Neural cell (in vitro differentiated cells): ENCODE measurements around the gene CACNA1C. TPM values are rescaled to one million over a fixed set of nuclear protein-coding genes. Genes with fewer than 3 reads are reported as not detected.

Experiments used
- H2AFZ ChIP-seq: fragments of 200-600, 300-800 bp; sonication (generic), shearing (Covaris generic); 2 replicates; pipeline ENCODE4 v1.6.0; 2014; ENCODE audit warnings: low read depth, mild to moderate bottlenecking, antibody characterized with exemption, low read length, moderate library complexity
- H3F3A ChIP-seq: fragments of 200-600 bp; shearing (Covaris generic); 2 replicates; pipeline ENCODE4 v1.6.1; 2016; ENCODE audit warnings: mild to moderate bottlenecking, moderate library complexity, mixed read lengths, antibody characterized with exemption, low read length; ENCODE audit not compliant: insufficient read depth, poor library complexity, severe bottlenecking
- H3K27ac ChIP-seq: fragments of 200-600, 300-800 bp; sonication (generic), shearing (Covaris generic); 2 replicates; pipeline ENCODE4 v1.5.1; 2014; ENCODE audit warnings: mild to moderate bottlenecking, low read length, moderate library complexity
- H3K27me3 ChIP-seq: fragments of 300-800, 200-600 bp; sonication (generic), shearing (Covaris generic); 2 replicates; pipeline ENCODE4 v1.6.0; 2014; ENCODE audit warnings: mild to moderate bottlenecking, low read depth, low read length, moderate library complexity; ENCODE audit not compliant: insufficient read depth
- H3K36me3 ChIP-seq: fragments of 300-800, 200-600 bp; sonication (generic), shearing (Covaris generic); 2 replicates; pipeline ENCODE4 v1.5.1; 2014; ENCODE audit warnings: mild to moderate bottlenecking, antibody characterized with exemption, low read length, moderate library complexity; ENCODE audit not compliant: insufficient read depth
- H3K4me2 ChIP-seq: fragments of 300-800, 200-600 bp; sonication (generic), shearing (Covaris generic); 2 replicates; pipeline ENCODE4 v1.6.0; 2014; ENCODE audit warnings: mild to moderate bottlenecking, low read length
- H3K4me3 ChIP-seq: fragments of 300-800, 200-600 bp; sonication (generic), shearing (Covaris generic); 2 replicates; pipeline ENCODE4 v1.5.1; 2014; ENCODE audit warnings: mild to moderate bottlenecking, low read length, moderate library complexity
- H3K79me2 ChIP-seq: fragments of 200-600 bp; shearing (Covaris generic); replicated peaks from 2 replicates; pipeline ENCODE4 v1.6.0; 2014; ENCODE audit warnings: mild to moderate bottlenecking, low read length, moderate library complexity; ENCODE audit not compliant: insufficient read depth
- H3K9ac ChIP-seq: fragments of 300-800, 200-600 bp; sonication (generic), shearing (Covaris generic); 2 replicates; pipeline ENCODE4 v1.6.1; 2016; ENCODE audit warnings: mild to moderate bottlenecking, low read length, mixed read lengths
- H3K9me2 ChIP-seq: fragments of 200-600 bp; shearing (Covaris generic); 2 replicates; pipeline ENCODE4 v1.6.1; 2016; ENCODE audit warnings: mild to moderate bottlenecking, low read length, mixed read lengths; ENCODE audit not compliant: insufficient read depth
- H3K9me3 ChIP-seq: fragments of 200-600, 300-800 bp; sonication (generic), shearing (Covaris generic); 2 replicates; pipeline ENCODE4 v1.6.1; 2016; ENCODE audit warnings: mild to moderate bottlenecking, mixed run types, low read length, moderate library complexity, mixed read lengths
- H4K20me1 ChIP-seq: fragments of 200-600 bp; shearing (Covaris generic); 2 replicates; pipeline ENCODE4 v1.6.1; 2016; ENCODE audit warnings: mild to moderate bottlenecking, mixed run types; ENCODE audit not compliant: insufficient read depth
- CTCF ChIP-seq: fragments of 450-650 bp; IDR thresholded peaks from 2 replicates; pipeline ENCODE4 v1.5.1; 2014; ENCODE audit warnings: antibody characterized with exemption, mild to moderate bottlenecking, moderate library complexity; ENCODE audit not compliant: poor library complexity, severe bottlenecking
- EP300 ChIP-seq: fragments of 450-650 bp; conservative IDR thresholded peaks from 2 replicates; pipeline ENCODE4 v1.6.1; 2014; ENCODE audit warnings: antibody characterized with exemption, mild to moderate bottlenecking, moderate library complexity; ENCODE audit not compliant: poor library complexity, severe bottlenecking
- EZH2 ChIP-seq: fragments of 200-600, 300-800 bp; shearing (Covaris generic), sonication (generic); IDR thresholded peaks from 2 replicates; pipeline ENCODE4 v1.6.1; 2014; ENCODE audit warnings: antibody characterized with exemption, low read length, borderline replicate concordance, mild to moderate bottlenecking; ENCODE audit not compliant: insufficient read depth, poor library complexity, severe bottlenecking
- MXI1 ChIP-seq: fragments of 450-650 bp; conservative IDR thresholded peaks from 2 replicates; pipeline ENCODE4 v1.6.1; 2014; ENCODE audit warnings: antibody characterized with exemption, mild to moderate bottlenecking; ENCODE audit not compliant: poor library complexity, severe bottlenecking
- POLR2AphosphoS5 ChIP-seq: IDR thresholded peaks from 2 replicates; pipeline ENCODE4 v1.6.1; 2012
- RAD21 ChIP-seq: fragments of 450-650 bp; conservative IDR thresholded peaks from 2 replicates; pipeline ENCODE4 v1.6.1; 2014; ENCODE audit warnings: antibody characterized with exemption, mild to moderate bottlenecking, moderate library complexity
- REST ChIP-seq: IDR thresholded peaks from 2 replicates; pipeline ENCODE4 v1.6.1; 2012; ENCODE audit warnings: borderline replicate concordance
- SMC3 ChIP-seq: fragments of 450-650 bp; conservative IDR thresholded peaks from 2 replicates; pipeline ENCODE4 v1.6.1; 2014; ENCODE audit warnings: antibody characterized with exemption, mild to moderate bottlenecking, moderate library complexity; ENCODE audit not compliant: poor library complexity
- TAF1 ChIP-seq: IDR thresholded peaks from 2 replicates; pipeline ENCODE4 v1.6.1; 2012; ENCODE audit warnings: low read depth
- polyA plus RNA-seq: library from polyadenylated mRNA; depleted of rRNA; stranded (reverse); fragments of >200 nt; gene quantifications from 2 replicates; pipeline ENCODE4 v1.2.3, GENCODE V29; 2014

CACNA1C gene
- polyA plus RNA-seq, 1 donor from 2014 or later = 9.7 TPM

DNA sequence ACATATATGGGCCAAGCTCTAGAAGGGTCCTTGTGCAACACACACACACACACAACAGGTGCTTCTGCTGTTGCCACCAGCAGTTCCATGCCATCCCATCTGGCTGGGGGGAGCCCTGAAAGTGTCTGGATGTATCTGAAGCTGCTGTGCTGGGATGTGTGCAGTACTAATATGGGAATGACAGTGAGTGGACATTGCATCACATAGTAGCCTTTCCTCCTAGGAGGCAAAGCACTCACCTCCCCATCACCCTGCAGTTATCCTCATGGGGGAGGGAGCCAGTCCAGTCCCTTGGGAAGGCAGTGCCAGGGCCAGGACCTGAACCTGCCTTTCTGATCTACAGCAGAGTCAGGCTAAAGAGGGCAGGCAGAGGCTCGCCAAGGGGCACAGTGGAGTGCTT lies 208.9 kb downstream of the CACNA1C start:
- Histone ChIP-seq H2AFZ (no peak overlapping the region), H3K79me2 (no peaks in the 10 kb centered on the region)

DNA sequence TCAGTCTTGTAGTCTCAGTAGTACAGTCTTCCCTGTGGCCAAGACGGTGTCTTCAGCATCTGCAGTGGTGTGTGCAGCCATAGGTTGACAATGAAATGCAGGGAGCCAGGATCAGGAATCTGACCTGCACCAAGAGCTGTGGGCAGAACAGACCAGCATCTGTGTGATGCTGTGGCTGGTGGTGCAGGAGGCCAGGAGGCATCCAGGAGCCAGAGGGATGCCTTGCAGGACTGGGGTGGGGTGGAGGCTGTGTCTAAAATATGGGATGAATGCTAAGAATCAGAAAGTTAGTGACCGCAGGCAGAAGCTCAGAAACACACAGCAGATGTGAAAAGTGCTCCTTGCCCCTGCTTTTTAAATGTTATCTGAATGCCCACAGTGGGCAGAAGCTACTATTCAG lies 209.7 kb downstream of the CACNA1C start:
- Histone ChIP-seq H2AFZ (no peak overlapping the region), H4K20me1 (no peaks in the 10 kb centered on the region), H3K79me2 (no peaks in the 10 kb centered on the region), H3K4me2 (no peak overlapping the region), H3K27me3 (no peaks in the 10 kb centered on the region), H3K27ac (no peak overlapping the region), H3F3A (no peaks in the 10 kb centered on the region), H3K4me3 (no peak overlapping the region), H3K9ac (no peak overlapping the region), H3K9me3 (no peaks in the 10 kb centered on the region), H3K36me3 (no peaks in the 10 kb centered on the region), H3K9me2 (no peaks in the 10 kb centered on the region)
- TF ChIP-seq EP300 (no peak), TAF1 (no peak), REST (no peak), POLR2AphosphoS5 (no peak), SMC3 (no peak), CTCF (no peak), MXI1 (no peak)

More for the DNA sequence above, 208.9 kb downstream of the CACNA1C start:
- H3K36me3 ChIP-seq = no peaks in the 10 kb centered on the region
- no peaks in the 10 kb centered on the region for H4K20me1 ChIP-seq
- no peak overlapping the region for H3K4me2 ChIP-seq
- H3K27ac ChIP-seq = no peak overlapping the region
- no peaks in the 10 kb centered on the region for H3K9me3 ChIP-seq
- no peak overlapping the region for H3K4me3 ChIP-seq
- H3K9me2 ChIP-seq = no peaks in the 10 kb centered on the region
- H3K9ac ChIP-seq = no peak overlapping the region
- no peaks in the 10 kb centered on the region for H3F3A ChIP-seq
- TF ChIP-seq SMC3 = no peak
- no peak for TF ChIP-seq RAD21
- TF ChIP-seq EZH2 = no peak
- TF ChIP-seq TAF1 = no peak
- TF ChIP-seq CTCF = no peak
- no peak for TF ChIP-seq REST
- TF ChIP-seq MXI1 = no peak
- TF ChIP-seq EP300 = no peak
- no peak for TF ChIP-seq POLR2AphosphoS5
- no peaks in the 10 kb centered on the region for H3K27me3 ChIP-seq
